Measurements from ENCODE around the gene TENM3. TPM values are rescaled to one million over a fixed set of nuclear protein-coding genes. Genes with fewer than 3 reads are reported as not detected.
A peak's percentile ranks its signal among the peaks of the same experiment; 100 is the strongest.

Gene TENM3
- 46.7 and 66.4 TPM in 2 replicates for total RNA-seq (2014; rRNA removed; shearing (Covaris generic))

DNA sequence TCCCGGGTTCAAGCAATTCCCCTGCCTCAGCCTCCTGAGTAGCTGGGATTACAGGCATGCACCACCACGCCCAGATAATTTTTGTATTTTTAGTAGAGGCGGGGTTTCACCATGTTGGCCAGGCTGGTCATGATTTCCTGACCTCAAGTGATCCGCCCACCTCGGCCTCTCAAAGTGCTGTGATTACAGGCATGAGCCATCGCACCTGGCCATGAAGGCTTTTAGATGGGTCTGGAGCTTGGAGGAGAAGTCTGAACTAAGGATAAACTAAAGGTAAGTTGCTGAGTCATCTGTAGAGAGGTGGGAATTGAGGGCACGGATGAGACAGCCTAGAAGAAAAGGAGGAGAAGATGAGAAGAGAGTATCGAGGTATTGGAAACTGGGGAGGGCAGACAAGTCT is at the start of gene TENM3:
Gene TENM3, plus strand, starts transcription at position 199 of the 400 bp plus-strand sequence. CDS start 80,619 bp downstream, outside the sequence.
- DNase-seq (ENCODE audit: low read depth) = peak; percentile 70

DNA sequence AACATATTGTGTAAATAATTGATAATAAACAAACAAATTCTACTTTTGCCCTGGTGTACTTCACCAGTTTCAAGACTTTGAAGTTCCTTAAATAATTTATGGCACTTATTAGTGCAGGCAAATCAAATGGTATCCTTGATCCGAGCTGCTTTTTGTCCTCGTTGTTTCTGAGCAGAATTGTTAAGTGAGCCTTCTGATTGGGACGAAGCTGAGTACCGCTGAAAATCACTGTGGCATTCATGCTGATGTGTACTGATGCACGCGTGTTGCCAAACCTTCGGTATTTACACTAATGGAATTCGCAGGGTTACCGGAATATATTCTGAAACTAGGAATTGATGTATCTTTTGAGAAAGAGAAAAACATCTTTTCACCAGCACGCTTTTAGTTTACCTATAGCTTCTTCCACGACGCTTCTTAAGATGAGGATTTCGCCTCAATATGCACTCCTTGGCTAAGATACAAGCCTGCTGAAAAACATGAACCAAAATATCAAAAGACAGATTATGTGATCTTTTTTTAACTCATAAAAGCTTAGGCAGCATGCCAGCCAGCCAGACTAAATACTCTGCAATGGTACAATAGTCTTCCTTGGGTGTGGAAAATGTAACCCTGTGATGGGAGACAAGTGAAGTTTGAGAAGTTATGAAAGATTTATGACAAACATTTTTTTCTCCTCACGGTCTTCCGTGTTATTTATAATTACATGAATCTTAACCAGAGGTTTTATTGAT is 48.9 kb upstream of the TENM3 start:
- no peak for DNase-seq (ENCODE audit: low read depth)

DNA sequence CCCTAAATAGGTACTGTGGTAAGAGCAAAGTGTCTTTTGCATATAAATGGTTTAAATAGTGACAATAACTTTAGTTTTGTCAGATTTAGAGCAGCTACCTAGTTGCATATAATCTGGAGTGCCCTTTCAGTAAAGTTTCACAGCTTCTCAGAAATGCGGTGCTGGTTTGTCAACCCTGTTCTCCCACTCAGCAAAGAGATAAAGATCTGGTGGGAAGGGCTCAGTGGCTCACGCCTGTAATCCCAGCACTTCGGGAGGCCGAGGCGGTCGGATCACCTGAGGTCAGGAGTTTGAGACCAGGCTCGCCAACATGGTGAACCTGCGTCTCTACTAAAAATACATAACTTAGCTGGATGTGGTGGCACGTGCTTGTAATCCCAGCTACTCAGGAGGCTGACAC is 45.6 kb upstream of the TENM3 start:
- DNase-seq (ENCODE audit: low read depth) = no peak

DNA sequence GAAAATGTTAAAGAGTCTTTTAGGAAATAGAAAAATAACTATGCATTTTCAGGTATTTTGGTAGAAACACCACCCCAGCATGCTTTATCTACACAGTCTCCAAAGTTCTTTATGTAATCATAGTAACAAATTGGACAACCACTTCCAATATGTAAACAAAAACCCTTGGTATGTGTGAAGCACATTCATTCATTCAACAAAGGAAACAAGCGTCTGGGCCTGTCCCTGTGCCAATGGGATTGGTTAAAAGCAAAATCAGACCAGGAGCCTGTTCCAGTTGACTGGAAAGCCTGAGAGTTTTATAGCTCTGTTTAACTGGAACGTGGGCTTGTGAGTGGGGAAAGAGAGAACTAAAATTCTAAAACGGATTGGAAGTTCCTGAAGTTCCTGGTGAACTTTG is 41.3 kb upstream of the TENM3 start:
- no peak for DNase-seq (ENCODE audit: low read depth)

DNA sequence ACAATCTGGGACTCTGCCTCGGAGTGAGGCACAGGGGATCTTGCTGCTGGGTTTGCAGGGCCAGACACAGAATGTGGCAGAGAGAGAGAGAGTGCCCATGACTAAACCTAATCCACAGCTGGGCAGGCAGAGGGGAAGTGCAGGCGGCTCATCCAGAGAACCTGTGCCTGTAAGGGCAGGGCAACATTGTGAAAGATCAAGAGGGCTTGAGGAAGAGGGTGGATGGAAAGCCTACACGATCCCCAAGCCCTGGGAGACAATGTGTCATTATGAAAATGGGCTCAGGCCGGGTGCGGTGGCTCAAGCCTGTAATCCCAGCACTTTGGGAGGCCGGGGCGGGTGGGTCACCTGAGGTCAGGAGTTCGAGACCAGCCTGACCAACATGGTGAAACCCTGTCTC is 40.6 kb upstream of the TENM3 start:
- DNase-seq (ENCODE audit: low read depth) = no peak

DNA sequence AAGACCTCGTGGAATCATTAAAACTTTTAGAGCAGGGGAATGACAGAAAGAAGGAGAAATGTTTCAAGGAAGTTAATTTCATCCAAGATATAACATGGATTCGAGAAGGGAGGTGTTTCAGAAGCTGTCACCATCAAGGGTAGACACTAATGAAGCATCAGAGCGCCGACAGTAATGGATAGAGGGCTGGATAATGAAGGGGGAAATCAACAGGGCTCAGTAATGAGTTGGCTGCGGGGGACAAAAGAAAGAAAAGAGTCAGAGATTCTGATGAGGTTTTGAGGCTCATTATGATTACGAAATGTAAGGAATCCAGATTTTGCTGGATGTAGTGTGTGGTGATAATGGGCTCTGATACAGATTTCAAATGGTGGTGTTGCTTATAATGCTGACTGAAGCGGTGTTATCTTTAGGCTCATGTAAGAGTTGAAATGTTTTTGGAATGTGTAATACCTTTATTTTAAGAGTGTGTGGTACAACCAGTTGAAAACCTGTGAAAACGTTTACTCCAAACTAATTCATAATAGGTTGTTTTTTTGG is 39.3 kb upstream of the TENM3 start:
- peak; percentile 33 for DNase-seq (ENCODE audit: low read depth)

DNA sequence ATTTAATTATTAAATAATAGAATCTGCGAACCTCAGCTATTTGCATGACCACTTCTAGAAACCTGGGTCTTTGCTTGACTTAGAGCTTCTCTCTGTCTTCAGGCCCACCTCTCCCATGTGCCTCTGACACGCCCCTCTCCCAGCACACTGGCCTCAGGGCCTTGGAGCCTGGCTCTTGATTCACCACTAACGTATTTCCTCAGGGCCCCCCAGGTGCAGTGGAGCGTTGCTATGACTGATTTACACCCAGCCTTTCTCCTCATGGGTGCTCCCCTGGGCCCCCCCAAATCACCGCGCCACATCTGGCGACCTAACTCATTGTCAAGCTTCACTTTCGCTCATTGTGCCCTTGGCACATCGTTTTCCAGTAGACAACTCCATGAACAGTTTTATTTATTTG is 37.9 kb upstream of the TENM3 start:
- DNase-seq (ENCODE audit: low read depth) = no peak

DNA sequence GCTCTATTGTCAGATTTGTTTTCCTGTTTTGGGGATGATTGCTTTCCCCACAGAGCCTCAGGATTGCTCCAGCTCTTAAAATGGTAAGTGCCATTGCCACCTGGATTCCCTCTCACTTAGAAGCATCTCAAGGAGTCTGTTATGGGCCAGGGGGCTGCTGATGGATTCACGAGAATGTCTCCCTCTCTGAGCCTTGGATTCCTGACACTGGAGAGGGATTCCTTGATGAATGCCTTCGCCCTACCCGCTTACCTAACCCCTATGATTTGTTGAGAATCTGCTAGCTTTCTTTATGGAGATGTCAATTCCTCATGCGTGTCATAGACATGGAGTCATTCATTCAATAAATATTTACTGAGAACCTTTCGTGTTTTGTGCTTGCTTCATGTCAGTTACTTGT is 36.9 kb upstream of the TENM3 start:
- no peak for DNase-seq (ENCODE audit: low read depth)

DNA sequence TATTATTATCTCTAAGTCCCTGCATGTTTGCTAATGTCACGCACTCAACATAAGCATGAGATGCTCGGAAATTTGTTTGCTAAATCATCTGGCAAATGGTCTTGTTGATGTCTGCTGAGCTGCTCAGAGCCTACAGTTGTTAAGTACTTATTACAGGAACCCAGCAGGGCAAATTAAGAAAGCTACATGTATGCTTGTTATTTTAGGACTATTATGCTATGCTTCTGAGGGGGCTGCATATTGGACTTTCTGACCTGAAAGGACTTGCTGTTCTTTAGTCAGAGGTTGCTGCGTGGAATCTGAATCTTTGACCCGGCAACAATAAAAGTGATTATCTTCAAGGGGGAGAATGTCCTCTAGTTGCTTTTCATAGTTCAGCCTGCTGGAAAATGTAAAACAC is 36.3 kb upstream of the TENM3 start:
- no peak for DNase-seq (ENCODE audit: low read depth)

DNA sequence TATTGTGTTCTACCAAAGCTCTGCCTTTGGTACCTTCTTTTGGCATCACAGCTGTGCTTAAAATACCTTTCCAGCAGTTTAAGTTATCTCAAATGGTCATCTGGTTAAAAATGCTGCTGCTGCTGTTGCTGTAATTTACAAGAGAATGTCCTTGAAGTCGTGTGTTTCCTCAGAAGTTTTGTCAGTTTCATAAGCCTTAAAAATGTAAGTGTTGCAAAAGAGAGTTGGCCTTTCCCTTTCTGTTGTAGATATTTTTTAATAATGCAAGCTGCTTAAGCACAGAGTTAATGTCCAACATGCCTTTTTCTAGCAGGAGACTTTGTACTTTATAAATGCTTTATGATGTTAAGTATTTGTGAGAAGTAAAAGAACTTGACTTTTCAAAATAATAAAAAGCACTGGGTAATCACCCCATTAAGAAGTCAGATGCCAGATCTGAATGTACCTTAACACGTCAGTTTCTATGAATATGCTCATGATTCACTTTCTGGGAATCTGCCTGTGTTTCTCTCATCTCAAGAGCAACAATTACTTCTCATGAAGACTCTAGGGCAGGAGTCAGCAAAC is 35.3 kb upstream of the TENM3 start:
- peak; percentile 91 for DNase-seq (ENCODE audit: low read depth)

DNA sequence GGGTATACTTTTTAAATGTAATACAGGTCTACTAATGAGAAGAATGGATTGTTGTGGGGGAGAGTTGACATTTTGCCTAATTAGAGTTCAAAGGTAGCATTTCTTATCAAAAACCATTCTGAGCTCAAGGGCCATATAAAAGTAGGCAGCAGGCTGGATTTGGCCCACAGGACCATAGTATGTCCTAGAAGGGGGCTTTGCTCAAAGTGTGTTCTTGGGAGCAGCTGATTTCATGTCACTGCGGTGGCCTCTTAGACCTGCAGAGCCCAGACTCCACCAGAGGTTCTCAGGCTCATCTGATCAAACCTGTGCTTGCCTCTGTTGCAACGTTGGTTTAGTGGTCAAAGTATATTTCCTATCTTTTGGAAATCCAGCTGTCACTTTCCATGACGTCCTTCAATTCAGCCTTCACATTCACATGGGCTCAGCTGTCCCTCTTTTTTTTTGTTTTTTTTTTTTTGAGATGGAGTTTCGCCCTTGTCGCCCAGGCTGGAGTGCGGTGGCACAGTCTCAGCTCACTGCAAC is 34.6 kb upstream of the TENM3 start:
- DNase-seq (ENCODE audit: low read depth) = no peak

DNA sequence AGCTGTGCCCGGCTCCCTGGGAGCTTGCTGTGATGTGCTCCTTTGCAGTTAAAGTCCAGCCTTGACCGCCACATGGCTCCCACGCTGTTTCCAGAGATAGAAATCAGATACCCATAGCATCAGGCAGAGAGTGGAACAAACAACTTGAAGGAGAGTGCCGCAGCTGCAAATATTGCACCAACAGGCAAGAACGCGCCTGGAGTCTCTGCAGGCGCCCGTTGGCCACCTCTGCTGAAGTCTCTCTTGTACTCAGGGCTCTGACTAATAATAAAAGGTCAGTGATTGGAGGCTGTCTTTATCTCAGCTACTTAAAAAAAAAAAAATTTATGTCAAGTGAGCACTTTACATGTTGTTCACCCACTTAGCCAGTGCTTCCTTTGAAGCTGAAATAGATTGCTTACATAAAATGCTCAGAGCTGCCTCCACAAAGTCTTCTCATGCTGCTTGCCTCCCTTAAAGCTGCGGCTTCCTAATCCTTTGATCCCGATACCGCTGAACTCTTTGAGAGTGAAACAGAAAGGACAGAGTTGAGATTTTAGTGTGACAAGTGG is 30.9 kb upstream of the TENM3 start:
- DNase-seq (ENCODE audit: low read depth) = peak; percentile 56

DNA sequence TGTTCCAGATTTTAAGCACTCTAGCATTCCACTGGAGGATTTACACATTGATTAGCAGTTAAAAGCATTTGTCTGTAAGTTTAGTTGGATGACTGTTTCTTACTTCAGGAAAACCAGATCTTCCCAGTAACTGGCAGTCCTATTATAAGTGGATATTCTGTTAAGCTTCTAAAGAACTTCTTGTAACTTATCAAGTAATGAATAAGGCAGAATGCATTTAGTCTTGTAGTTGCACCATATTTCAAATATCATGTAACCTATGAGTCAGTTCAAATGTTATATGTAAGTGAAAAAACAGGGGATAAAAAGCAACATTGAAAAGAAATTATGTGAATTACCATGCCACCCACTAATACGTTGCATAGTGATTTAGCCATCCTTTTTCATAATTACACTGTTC is 30.2 kb upstream of the TENM3 start:
- no peak for DNase-seq (ENCODE audit: low read depth)

DNA sequence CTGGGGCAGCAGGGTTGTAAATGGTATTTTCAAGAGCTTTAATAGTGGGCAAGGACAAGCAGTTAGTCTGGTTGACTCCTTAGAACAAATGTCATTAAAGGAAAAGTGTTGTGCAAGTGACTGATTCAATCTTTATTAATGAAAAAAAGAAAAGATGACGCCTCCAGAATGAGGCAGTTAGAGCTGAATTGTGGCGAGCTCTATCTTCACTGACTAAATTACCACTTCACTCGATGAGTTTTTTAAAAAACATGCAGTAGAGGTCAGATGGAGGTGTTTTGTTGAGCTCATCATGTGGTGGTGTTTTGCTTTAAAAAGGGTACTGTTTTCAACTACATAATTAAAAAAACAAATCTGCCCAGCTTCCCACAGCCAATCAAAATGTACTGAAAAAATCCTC is 28.1 kb upstream of the TENM3 start:
- no peak for DNase-seq (ENCODE audit: low read depth)

DNA sequence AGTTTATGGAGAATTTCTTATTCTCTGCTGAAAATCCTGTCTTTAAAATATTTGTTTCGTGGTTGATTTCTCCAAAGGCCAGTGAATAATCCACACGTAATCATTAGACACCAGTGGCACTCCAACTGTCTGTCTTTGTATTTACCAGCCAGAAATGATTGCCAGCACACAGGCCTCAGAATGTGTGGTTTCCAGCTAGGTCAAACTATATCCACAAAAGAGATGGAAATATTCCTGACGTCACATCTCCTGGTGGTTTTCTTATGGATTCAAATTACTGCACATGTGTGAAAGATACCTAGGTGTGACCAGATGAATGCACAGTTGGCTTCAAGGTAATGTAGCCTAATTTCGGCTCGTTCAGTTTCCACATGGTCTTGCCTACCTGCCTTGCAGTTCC is 27.2 kb upstream of the TENM3 start:
- no peak for DNase-seq (ENCODE audit: low read depth)

DNA sequence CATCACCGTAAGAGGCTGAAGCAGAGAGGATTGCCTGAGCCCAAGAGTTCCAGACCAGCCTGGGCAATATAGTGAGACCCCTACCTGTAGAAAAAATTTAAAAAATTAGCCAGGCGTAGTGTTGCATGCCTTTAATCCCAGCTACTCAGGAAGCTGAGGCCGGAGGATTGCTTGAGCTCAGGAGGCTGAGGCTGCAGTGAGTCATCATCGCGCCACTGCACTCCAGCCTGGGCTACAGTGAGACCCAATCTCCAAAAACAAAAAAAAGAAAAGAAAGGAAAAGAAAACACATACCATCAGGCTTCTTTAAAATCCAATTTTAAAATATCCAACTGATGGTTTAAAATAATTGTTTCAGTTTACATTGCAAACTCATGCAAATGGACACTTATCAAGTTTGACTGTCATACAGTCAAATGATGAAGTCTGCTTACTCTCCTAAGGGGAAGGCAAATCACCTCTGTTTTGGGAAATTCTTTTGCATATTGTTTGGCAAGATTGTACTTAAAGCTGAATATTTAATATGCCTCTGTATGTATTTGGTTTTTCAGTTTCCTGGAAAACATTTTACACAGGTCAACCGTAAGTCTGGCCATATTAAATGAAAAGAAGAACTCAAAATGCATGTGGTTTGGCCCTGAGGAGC is 23.7 kb upstream of the TENM3 start:
- peak; percentile 65 for DNase-seq (ENCODE audit: low read depth)

DNA sequence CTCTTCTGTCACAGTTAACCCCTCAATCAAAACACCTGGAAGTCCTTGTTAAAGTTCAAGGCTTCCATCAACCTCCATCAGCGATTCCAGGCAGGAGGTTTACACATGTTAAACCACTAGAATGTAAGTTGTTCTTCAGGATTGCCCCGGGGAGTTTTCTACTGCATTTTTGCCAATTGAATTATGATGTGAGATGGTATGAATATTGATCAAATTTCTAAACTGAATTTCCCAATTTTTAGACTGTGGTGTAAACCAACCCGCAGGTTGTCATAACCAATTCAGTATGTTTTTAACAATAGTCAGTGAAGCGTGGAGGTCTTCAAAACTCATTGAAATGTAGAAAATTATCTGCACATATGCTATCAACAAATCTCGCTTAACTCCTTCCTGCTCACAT is 21.2 kb upstream of the TENM3 start:
- DNase-seq (ENCODE audit: low read depth) = no peak

DNA sequence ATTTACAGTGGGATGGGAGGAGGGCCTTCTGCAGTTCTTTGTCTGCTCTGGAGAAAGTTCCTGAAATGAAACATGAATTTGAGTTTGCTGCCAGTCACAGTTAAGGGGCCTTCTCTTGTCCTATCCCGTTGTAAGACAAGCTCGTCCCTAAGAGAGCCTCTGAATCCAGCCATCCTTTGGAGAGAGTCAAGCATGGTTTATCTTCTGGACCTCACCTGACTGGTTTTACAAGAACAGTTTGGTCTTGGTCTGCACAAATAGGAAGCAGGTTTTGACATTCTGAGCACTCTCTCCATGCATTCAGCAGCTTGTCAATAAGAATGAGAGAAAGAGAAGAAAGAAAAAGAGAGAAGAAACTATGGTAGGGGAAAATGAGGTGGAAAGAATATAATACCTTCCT is 20.4 kb upstream of the TENM3 start:
- DNase-seq (ENCODE audit: low read depth) = no peak

DNA sequence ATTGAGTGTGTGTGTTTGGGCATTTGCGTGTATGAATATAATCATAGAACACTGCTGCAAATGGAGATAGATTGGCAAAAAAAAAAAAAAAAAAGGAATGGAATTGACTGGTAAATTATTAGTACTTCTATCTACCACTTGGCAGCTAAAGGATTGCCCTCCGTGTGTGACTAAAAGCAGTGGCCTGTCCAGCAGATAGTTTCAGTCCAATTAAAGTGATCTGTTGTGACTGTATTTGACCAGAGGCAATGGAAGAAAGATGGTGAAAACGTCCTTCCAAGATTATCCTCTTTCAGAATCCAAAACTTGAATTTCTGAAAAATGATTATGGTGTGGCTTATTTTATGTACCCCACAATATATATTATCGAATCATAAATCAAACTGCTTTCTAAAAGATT is 19.5 kb upstream of the TENM3 start:
- DNase-seq (ENCODE audit: low read depth) = no peak

DNA sequence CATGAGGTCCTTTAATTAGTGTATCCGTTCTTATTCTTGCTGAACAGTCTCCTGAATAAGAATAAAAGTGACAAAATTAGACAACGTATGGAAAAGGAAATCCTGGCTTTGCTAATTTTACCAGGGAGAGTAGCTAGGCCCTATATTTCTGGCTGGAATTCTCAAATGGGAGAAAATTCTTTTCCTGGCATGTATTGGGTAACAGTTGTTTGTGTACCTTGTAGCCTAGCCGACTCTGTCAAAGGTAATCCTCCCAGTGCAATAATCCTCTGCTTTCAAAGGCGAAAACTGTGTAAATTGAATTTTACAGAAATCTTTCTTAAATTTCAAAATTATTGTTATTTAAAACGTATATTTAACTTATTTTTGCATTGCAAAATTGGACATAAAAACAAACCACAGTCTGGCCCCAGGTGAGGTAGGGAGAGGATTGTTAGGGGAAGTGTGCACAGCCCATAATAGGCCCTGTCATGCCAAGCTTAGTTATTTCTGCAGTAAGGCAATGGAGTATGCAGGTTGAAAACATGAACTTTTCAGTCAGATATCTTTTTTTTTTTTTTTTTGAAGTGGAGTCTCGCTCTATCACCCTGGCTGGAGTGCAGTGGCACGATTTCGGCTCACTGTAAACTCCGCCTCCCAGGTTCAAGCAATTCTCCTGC is 18.9 kb upstream of the TENM3 start:
- no peak for DNase-seq (ENCODE audit: low read depth)

DNA sequence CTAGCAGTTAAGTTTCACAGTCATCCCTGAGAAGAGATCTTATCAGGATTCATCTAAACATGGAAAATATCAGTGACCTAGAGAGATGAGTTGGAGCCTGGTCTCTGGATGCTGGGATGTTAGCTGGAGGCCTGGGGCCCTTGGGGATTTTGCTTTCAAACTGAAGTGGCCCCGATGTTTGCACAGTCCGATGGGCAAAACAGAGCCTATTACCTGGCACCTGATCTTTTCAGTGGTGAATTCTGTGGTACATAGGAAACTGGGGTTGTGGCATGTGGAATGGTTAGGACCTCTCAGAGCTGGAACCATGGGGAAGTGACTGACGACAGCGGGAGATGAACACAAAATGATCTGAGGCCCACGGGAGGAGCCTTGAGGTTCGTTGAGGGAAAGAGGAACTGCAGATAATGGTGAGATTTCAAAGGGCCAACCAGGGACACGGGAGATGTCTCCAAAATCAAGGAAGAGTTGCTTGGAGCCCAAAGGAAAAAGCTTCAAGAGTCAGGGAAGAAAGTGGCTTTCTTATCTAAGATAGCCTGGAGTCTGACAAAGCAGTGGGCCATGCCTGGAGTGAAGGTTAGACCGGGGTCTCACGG is 17.8 kb upstream of the TENM3 start:
- no peak for DNase-seq (ENCODE audit: low read depth)

DNA sequence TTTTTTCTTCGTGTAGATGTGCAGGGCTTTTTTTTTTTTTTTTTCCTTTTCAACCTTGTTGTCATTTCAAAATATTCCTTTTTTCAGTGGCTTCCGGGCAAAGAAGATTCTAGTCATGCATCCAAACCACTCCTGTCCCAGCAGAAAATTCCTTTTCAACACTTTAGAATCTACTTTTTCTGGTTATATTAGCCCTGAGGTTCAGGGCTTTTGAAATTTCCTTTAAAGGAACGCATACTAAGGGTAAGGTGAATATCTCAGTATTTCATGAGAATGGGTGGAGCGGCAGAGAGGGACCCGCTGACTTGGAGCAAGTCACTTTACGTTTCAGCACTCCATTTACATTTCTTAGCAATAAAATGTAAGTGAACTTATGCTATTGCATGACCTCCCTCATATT is 15.6 kb upstream of the TENM3 start:
- no peak for DNase-seq (ENCODE audit: low read depth)

All from M059J (cell line).